ENCODE measurements around the gene PAX4. TPM values are rescaled to one million over a fixed set of nuclear protein-coding genes. Genes with fewer than 3 reads are reported as not detected.

Gene PAX4
- total and polyA plus RNA-seq, 9 of the 15 experiments (the other 6 are each of a cell fraction or from before 2014, with no cell fraction given): not detected

GRCh38 chr7:127651556-127652332 is 33.8 kb upstream of the PAX4 start, which contains the start of gene SND1 (continued):
- no peak for TF ChIP-seq HMBOX1 (IDR thresholded peaks at IDR 0.05)
- TF ChIP-seq CBX2 (IDR thresholded peaks at IDR 0.05; ENCODE audit: insufficient read depth, low read length, poor library complexity, severe bottlenecking): no peak
- TF ChIP-seq PTRF (tag; IDR thresholded peaks at IDR 0.05): no peak
- TF ChIP-seq ZNF212 (CRISPR knock-in tag; IDR thresholded peaks at IDR 0.05): 0 out of 2 replicates have a peak, but pooled peaks have one; percentile 20
- TF ChIP-seq KHSRP (IDR thresholded peaks at IDR 0.05): no peak; the same call in 1 of the 2 replicates
- TF ChIP-seq ASH1L (IDR thresholded peaks at IDR 0.05; ENCODE audit: borderline replicate concordance, low read depth, partially characterized antibody): peak; percentile 85
- TF ChIP-seq RNF2 (IDR thresholded peaks at IDR 0.05): no peak; the same call in 1 of the 2 replicates
- TF ChIP-seq ZNF311 (CRISPR knock-in tag; IDR thresholded peaks at IDR 0.05): no peak; the same call in 1 of the 2 replicates
- TF ChIP-seq HCFC1 (IDR thresholded peaks at IDR 0.05; ENCODE audit: low read depth, low read length): peak; percentile 80
- TF ChIP-seq PURB (CRISPR knock-in tag; IDR thresholded peaks at IDR 0.05; ENCODE audit: low read depth): no peak
- TF ChIP-seq COPS2 (conservative IDR thresholded peaks at IDR 0.05): no peak
- TF ChIP-seq IRF1 (CRISPR knock-in tag; IDR thresholded peaks at IDR 0.05; ENCODE audit: borderline replicate concordance): no peak
- no peak for TF ChIP-seq DEAF1 (CRISPR knock-in tag; IDR thresholded peaks at IDR 0.05)
- TF ChIP-seq JUND (IDR thresholded peaks at IDR 0.05; ENCODE audit: borderline replicate concordance, low read depth, low read length): peak; percentile 81
- peak; percentile 81; the same call in 2 of the 3 replicates for TF ChIP-seq JUND (tag; IDR thresholded peaks at IDR 0.05; ENCODE audit: borderline replicate concordance, low read depth, low read length)
- 0 out of 2 replicates have a peak, but pooled peaks have one; percentile 42 for TF ChIP-seq ZBTB1 (CRISPR knock-in tag; IDR thresholded peaks at IDR 0.05; ENCODE audit: borderline replicate concordance, low read depth)
- 0 out of 2 replicates have a peak, but pooled peaks have one; percentile 2 for TF ChIP-seq THRB (CRISPR knock-in tag; conservative IDR thresholded peaks at IDR 0.05)
- TF ChIP-seq GTF2A2 (tag; IDR thresholded peaks at IDR 0.05): no peak
- no peak for TF ChIP-seq ZNF408 (CRISPR knock-in tag; IDR thresholded peaks at IDR 0.05; ENCODE audit: low read depth)
- TF ChIP-seq ZNF277 (CRISPR knock-in tag; IDR thresholded peaks at IDR 0.05; ENCODE audit: borderline replicate concordance): no peak
- TF ChIP-seq POLR2AphosphoS5 (IDR thresholded peaks at IDR 0.05; ENCODE audit: control insufficient read depth, insufficient read depth, low read depth, low read length): peak; percentile 82

Data from K562 (cell line).